Lower lobe of right lung (tissue), 2 donors: ENCODE measurements around the gene CBFA2T2. TPM values are rescaled to one million over a fixed set of nuclear protein-coding genes. Genes with fewer than 3 reads are reported as not detected.
A peak's percentile ranks its signal among the peaks of the same experiment; 100 is the strongest.
"Not testable (repeated sequence)": the region's sequence is repeated elsewhere in the genome, so short reads cannot be mapped to it uniquely, and the experiment has no call there.

Source experiments
- ATAC-seq, 2 donors: fragments of 200-7000 bp; cut with Tn5 transposase; one replicate each; pipeline ENCODE4 v1.9.1; 2020 to 2022; ENCODE audit warnings: mild to moderate bottlenecking in 2 of 2, moderate library complexity in 2 of 2
- DNase-seq: peaks from one replicate; pipeline ENCODE4 v3.0.0-alpha.2; 2020
- H3K27ac ChIP-seq: fragments of 200-600 bp; one replicate; pipeline ENCODE4 v1.8.0; 2022
- H3K27me3 ChIP-seq: fragments of 200-600 bp; one replicate; pipeline ENCODE4 v1.8.0; 2022; ENCODE audit warnings: low read depth
- H3K36me3 ChIP-seq: fragments of 200-600 bp; one replicate; pipeline ENCODE4 v1.8.0; 2022; ENCODE audit warnings: mild to moderate bottlenecking
- H3K4me1 ChIP-seq: fragments of 200-600 bp; one replicate; pipeline ENCODE4 v1.8.0; 2022
- H3K4me3 ChIP-seq: fragments of 200-600 bp; one replicate; pipeline ENCODE4 v1.8.0; 2022; ENCODE audit warnings: mild to moderate bottlenecking
- H3K9me3 ChIP-seq: fragments of 200-600 bp; one replicate; pipeline ENCODE4 v1.8.0; 2022
- CTCF ChIP-seq: fragments of 200-600 bp; IDR thresholded peaks from one replicate; pipeline ENCODE4 v1.8.0; 2022; ENCODE audit warnings: antibody characterized with exemption, mild to moderate bottlenecking
- intact Hi-C: fragments of 100-400 bp; cut with DNase I; formaldehyde crosslinking; loops from one replicate; pipeline ENCODE4 v1.11.0; 2022
- total RNA-seq: library from RNA; stranded (reverse); fragmentation: NEBNext Ultra II Directional; extraction: Animal tissue kit (Norgen Biotek cat#: 25700); gene quantifications from one replicate; pipeline ENCODE4 v1.2.1, GENCODE V29; 2021
- donor health status: DM: no; HTN: yes; CAD: no; lungs with severe emphysema.

The CBFA2T2 gene
- total RNA-seq, 1 donor from 2014 or later, result 18.2 TPM

- Histone ChIP-seq H3K27ac (no peak overlapping the region), H3K4me1 (peaks cover 35% of the 10 kb centered on the region), H3K36me3 (no peaks in the 10 kb centered on the region), H3K4me3 (no peak overlapping the region), H3K27me3 (no peaks in the 10 kb centered on the region), H3K9me3 (no peaks in the 10 kb centered on the region)
- intact Hi-C loops, result no loop called here
- TF ChIP-seq CTCF, result no peak
- DNase-seq (no peak), ATAC-seq (no peak)
Measured at GRCh38 chr20:33558348-33559144, 68.7 kb downstream of the CBFA2T2 start.

GRCh38 chr20:33559212-33559611, 69.3 kb downstream of the CBFA2T2 start:
- Histone ChIP-seq H3K4me1 (peaks cover 33% of the 10 kb centered on the region), H3K4me3 (no peak overlapping the region), H3K36me3 (no peaks in the 10 kb centered on the region), H3K9me3 (no peaks in the 10 kb centered on the region), H3K27ac (no peak overlapping the region), H3K27me3 (no peaks in the 10 kb centered on the region)
- ATAC-seq (no peak), DNase-seq (no peak)
- intact Hi-C loops, result no loop called here
- TF ChIP-seq CTCF, result no peak

- no peak for TF ChIP-seq CTCF
- ATAC-seq (no peak), DNase-seq (no peak)
- intact Hi-C loops, result no loop called here
- Histone ChIP-seq H3K36me3 (no peaks in the 10 kb centered on the region), H3K27ac (no peak overlapping the region), H3K4me1 (peaks cover 25% of the 10 kb centered on the region), H3K27me3 (no peaks in the 10 kb centered on the region), H3K9me3 (no peaks in the 10 kb centered on the region), H3K4me3 (no peak overlapping the region)
Measured at GRCh38 chr20:33560026-33560425, 70.1 kb downstream of the CBFA2T2 start.

- H3K4me3 ChIP-seq, H3K36me3 ChIP-seq, H3K9me3 ChIP-seq, intact Hi-C loops, DNase-seq, ATAC-seq, H3K27ac ChIP-seq, H3K27me3 ChIP-seq: not testable (repeated sequence)
- H3K4me1 ChIP-seq, result peaks cover 17% of the 10 kb centered on the region
Measured at GRCh38 chr20:33561053-33561452, 71.2 kb downstream of the CBFA2T2 start.

- Histone ChIP-seq H3K9me3 (no peaks in the 10 kb centered on the region), H3K4me1 (peaks cover 17% of the 10 kb centered on the region), H3K27ac (no peak overlapping the region), H3K36me3 (no peaks in the 10 kb centered on the region), H3K4me3 (no peak overlapping the region), H3K27me3 (no peaks in the 10 kb centered on the region)
- DNase-seq (no peak), ATAC-seq (peak; percentile 84 to 87)
- TF ChIP-seq CTCF, result no peak
- intact Hi-C loops, result no loop called here
Measured at GRCh38 chr20:33561692-33562601, 72.1 kb downstream of the CBFA2T2 start.
